ENCODE measurements around the gene WDR44. TPM values are rescaled to one million over a fixed set of nuclear protein-coding genes. Genes with fewer than 3 reads are reported as not detected.
A peak's percentile ranks its signal among the peaks of the same experiment; 100 is the strongest.
"Not testable (repeated sequence)": the region's sequence is repeated elsewhere in the genome, so short reads cannot be mapped to it uniquely, and the experiment has no call there.

WDR44 gene
- total RNA-seq, 1 donor from 2014 or later = 5.6 TPM

GRCh38 chrX:118470721-118471347 is 124.9 kb downstream of the WDR44 start:
- ATAC-seq; DNase-seq (ENCODE audit: low spot score): not testable (repeated sequence)

GRCh38 chrX:118474586-118474985 is 128.7 kb downstream of the WDR44 start:
- DNase-seq (ENCODE audit: low spot score) (no peak), ATAC-seq (no peak)

GRCh38 chrX:118475903-118476302 is 130.0 kb downstream of the WDR44 start:
- ATAC-seq (no peak), DNase-seq (ENCODE audit: low spot score) (no peak)

- ATAC-seq (no peak), DNase-seq (ENCODE audit: low spot score) (no peak)
These were observed 134.3 kb downstream of the WDR44 start for GRCh38 chrX:118480172-118480571.

- ATAC-seq; DNase-seq (ENCODE audit: low spot score): not testable (repeated sequence)
These were observed 136.5 kb downstream of the WDR44 start for GRCh38 chrX:118482384-118482783.

- no peak for DNase-seq (ENCODE audit: low spot score)
- ATAC-seq = no peak
These were observed 138.5 kb downstream of the WDR44 start for GRCh38 chrX:118484216-118484903.

GRCh38 chrX:118486693-118487092 is 140.8 kb downstream of the WDR44 start:
- DNase-seq (ENCODE audit: low spot score) = not testable (repeated sequence)
- peak; percentile 62 for ATAC-seq

GRCh38 chrX:118493016-118493415 is 147.1 kb downstream of the WDR44 start:
- DNase-seq (ENCODE audit: low spot score) = no peak
- no peak for ATAC-seq

- ATAC-seq (no peak), DNase-seq (ENCODE audit: low spot score) (no peak)
These were observed 147.9 kb downstream of the WDR44 start for GRCh38 chrX:118493653-118494297.

GRCh38 chrX:118495061-118495921 is 149.4 kb downstream of the WDR44 start, which contains the start of gene DOCK11:
Gene DOCK11 (plus strand): TSS chrX:118495815. CDS start chrX:118495972, 157 bp downstream.
- ATAC-seq (peak; percentile 94), DNase-seq (ENCODE audit: low spot score) (peak; percentile 58)

- DNase-seq (ENCODE audit: low spot score) (peak; percentile 51), ATAC-seq (peak; percentile 48)
These were observed 150.3 kb downstream of the WDR44 start for GRCh38 chrX:118495958-118496762.

- ATAC-seq = no peak
- no peak for DNase-seq (ENCODE audit: low spot score)
These were observed 150.8 kb downstream of the WDR44 start for GRCh38 chrX:118496763-118497079.

GRCh38 chrX:118497180-118497818 is 151.4 kb downstream of the WDR44 start:
- DNase-seq (ENCODE audit: low spot score) (no peak), ATAC-seq (no peak)

GRCh38 chrX:118498351-118498750 is 152.4 kb downstream of the WDR44 start:
- ATAC-seq = no peak
- DNase-seq (ENCODE audit: low spot score) = no peak

GRCh38 chrX:118498755-118499154 is 152.8 kb downstream of the WDR44 start:
- DNase-seq (ENCODE audit: low spot score) = no peak
- ATAC-seq = no peak

- no peak for ATAC-seq
- DNase-seq (ENCODE audit: low spot score) = no peak
These were observed 153.4 kb downstream of the WDR44 start for GRCh38 chrX:118499295-118499694.
